ENCODE measurements around the gene XIRP2. TPM values are rescaled to one million over a fixed set of nuclear protein-coding genes. Genes with fewer than 3 reads are reported as not detected.

XIRP2 gene
- total and polyA plus RNA-seq, 10 of the 15 experiments (the other 5 are each of a cell fraction or from before 2014, with no cell fraction given) = 0.03 TPM; not detected in 9

GRCh38 chr2:167275046-167275445, 386.8 kb downstream of the XIRP2 start (continued):
- no peak for TF ChIP-seq CUX1 (IDR thresholded peaks at IDR 0.05; ENCODE audit: insufficient replicate concordance, low read depth, low read length)
- no peak for TF ChIP-seq SMARCA5 (IDR thresholded peaks at IDR 0.05)
- TF ChIP-seq RELB (IDR thresholded peaks at IDR 0.05; ENCODE audit: low read depth) = no peak
- TF ChIP-seq MYB (IDR thresholded peaks at IDR 0.05; ENCODE audit: borderline replicate concordance, low read depth, low read length) = no peak

- in situ Hi-C loops (cut with MboI) = no loop called here
- DNase-seq (ENCODE audit: low read depth, low spot score) = no peak
- TF ChIP-seq BCLAF1 (IDR thresholded peaks at IDR 0.05) (no peak), JUNB (IDR thresholded peaks at IDR 0.05) (no peak), BACH1 (IDR thresholded peaks at IDR 0.05; ENCODE audit: borderline replicate concordance) (no peak), RELB (IDR thresholded peaks at IDR 0.05; ENCODE audit: low read depth) (no peak), ZSCAN29 (IDR thresholded peaks at IDR 0.05) (no peak), NFIC (IDR thresholded peaks at IDR 0.05; ENCODE audit: low read depth, low read length) (no peak), PAX5 (IDR thresholded peaks at IDR 0.05; ENCODE audit: borderline replicate concordance, low read depth, low read length) (no peak)
Observed at GRCh38 chr2:167279810-167280209, 391.5 kb downstream of the XIRP2 start.

More at GRCh38 chr2:167279810-167280209, 391.5 kb downstream of the XIRP2 start:
- BruUV-seq (replicated peaks) = no TSS peak
- no peaks in the 10 kb centered on the region for H3K36me3 ChIP-seq (ENCODE audit: control insufficient read depth in 2 of 2, insufficient read depth in 2 of 2, low read length in 1 of 2)
- WGBS (ENCODE audit: insufficient coverage, insufficient replicate concordance, low lambda C conversion rate, missing lambda C conversion rate) = 4% methylated on average over 5 of the region's 5 CpGs
- H3K4me2 ChIP-seq (ENCODE audit: control insufficient read depth, insufficient read depth) = no peak overlapping the region
- H3K27me3 ChIP-seq (replicated peaks in 1 of 2; ENCODE audit: control insufficient read depth in 2 of 2, insufficient read depth in 2 of 2, low read length in 1 of 2) = no peaks in the 10 kb centered on the region
- H3K4me1 ChIP-seq (ENCODE audit: control insufficient read depth, insufficient read depth, low read length) = no peaks in the 10 kb centered on the region
- no peaks in the 10 kb centered on the region for H4K20me1 ChIP-seq (ENCODE audit: control insufficient read depth, insufficient read depth)
- intact Hi-C loops (cut with micrococcal nuclease; ENCODE audit: unreplicated experiment) = no loop called here
- ChIA-PET SMC1A (ENCODE audit: uncharacterized antibody, unreplicated experiment) (no interaction called here), RAD21 (ENCODE audit: unreplicated experiment) (no interaction called here), CTCF (no interaction called here), POLR2A (no interaction called here)
- no peak overlapping the region for H3K4me3 ChIP-seq
- FAIRE-seq (no peak), ATAC-seq (no peak)
- H2AFZ ChIP-seq (ENCODE audit: control insufficient read depth, low read depth, low read length) = no peak overlapping the region
- H3K9me3 ChIP-seq (replicated peaks; ENCODE audit: control insufficient read depth, insufficient read depth, low read length) = no peaks in the 10 kb centered on the region
- no peaks in the 10 kb centered on the region for H3K79me2 ChIP-seq (ENCODE audit: control insufficient read depth, insufficient read depth, low read length)
- no peak overlapping the region for H3K27ac ChIP-seq (ENCODE audit: control insufficient read depth, insufficient read depth)
- no peak overlapping the region for H3K9ac ChIP-seq (ENCODE audit: control insufficient read depth, insufficient read depth, low read length)
